ENCODE results near the gene PTPA.

DNA sequence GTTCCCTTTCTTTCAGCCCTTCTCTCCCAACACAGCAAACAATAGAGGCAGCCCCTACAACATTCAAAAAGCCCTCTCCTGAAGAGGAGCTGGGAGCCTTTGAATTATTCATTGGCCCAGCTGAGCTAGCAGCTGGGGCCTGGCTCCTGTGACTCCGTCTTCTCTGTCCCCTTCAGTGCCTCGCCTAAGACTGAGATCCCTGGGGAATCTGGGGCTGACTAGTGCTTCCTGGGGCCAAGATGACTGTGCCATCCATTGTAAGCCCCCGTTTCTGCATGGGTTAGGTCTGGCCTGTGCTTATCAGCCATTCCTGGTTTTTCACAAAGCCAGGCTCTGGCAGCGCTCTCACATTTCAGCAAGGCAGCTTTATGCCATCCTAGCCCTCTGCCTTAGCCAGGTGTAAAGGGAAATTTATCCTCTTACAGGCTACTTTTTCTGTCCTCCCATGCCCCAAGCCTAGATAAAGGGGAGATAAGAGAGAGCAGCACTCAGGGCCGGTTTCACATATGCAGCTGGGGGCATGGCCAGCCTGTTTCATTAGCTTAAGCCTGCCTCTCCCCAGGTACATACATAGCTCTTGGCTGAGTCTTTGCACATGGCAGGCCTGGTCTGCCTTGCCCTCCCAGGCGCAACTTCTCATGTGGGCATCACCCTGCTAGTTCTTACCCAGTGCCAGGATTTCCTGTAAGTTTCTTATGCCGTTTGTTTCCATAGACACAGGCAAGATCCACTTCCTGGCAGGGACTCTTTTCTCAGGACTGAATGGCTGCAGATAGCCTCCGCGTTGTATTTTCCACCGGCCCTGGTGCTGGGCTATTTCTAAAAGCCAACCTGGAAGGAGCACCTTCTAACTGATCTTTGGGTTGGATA lies 15.8 kb downstream of the PTPA start:
- TF ChIP-seq CTCF (IDR thresholded peaks at IDR 0.05; ENCODE audit: borderline replicate concordance, extremely low read depth, low read length, poor library complexity, severe bottlenecking) (no peak), EZH2 (IDR thresholded peaks at IDR 0.05; ENCODE audit: borderline replicate concordance, low read depth, low read length, severe bottlenecking) (no peak)

Measured in DND-41 (cell line).